Gastrocnemius medialis (tissue), 4 donors: ENCODE measurements around the gene PDCL3.

Experiments
- POLR2A ChIP-seq, 2 donors: fragments of 450-650 bp; IDR thresholded peaks; one replicate each; pipeline ENCODE4 v1.6.1; 2017; ENCODE audit warnings: antibody characterized with exemption in 2 of 2, mild to moderate bottlenecking in 2 of 2, moderate library complexity in 2 of 2
- TF ChIP-seq, protein P1 (sequence below), 5 experiments: fragments of 450-650 bp in 3 of 5; fragments of 200-600 bp in 2 of 5; sonication (generic) in 2 of 5; IDR thresholded peaks in 4 of 5; conservative IDR thresholded peaks in 1 of 5; 1 replicate in 4 of 5; 2 replicates in 1 of 5; pipeline ENCODE4 v1.5.1; 2016 to 2019; ENCODE audit warnings: antibody characterized with exemption in 5 of 5, mild to moderate bottlenecking in 3 of 5, moderate library complexity in 3 of 5

DNA sequence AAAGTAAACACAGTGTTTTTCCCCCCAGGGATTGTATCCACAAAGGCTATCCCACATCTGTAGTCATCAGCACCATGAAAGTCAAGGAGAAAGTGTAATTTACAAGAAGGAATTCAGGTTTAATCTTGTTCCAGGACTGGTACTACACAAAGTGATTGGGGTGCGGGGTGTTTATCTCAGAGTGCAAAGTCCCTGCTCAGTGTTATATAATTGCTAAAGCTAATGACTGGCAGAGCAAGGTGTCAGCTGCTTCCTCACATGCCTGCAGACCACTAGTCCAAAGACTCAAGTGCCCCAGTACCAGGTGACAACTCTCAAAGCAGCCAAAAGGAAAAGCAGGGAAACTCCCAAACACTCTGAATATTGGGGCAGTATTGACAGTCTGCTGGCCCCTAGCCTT, 40.4 kb upstream of the PDCL3 start:
- TF ChIP-seq, protein P1, sequence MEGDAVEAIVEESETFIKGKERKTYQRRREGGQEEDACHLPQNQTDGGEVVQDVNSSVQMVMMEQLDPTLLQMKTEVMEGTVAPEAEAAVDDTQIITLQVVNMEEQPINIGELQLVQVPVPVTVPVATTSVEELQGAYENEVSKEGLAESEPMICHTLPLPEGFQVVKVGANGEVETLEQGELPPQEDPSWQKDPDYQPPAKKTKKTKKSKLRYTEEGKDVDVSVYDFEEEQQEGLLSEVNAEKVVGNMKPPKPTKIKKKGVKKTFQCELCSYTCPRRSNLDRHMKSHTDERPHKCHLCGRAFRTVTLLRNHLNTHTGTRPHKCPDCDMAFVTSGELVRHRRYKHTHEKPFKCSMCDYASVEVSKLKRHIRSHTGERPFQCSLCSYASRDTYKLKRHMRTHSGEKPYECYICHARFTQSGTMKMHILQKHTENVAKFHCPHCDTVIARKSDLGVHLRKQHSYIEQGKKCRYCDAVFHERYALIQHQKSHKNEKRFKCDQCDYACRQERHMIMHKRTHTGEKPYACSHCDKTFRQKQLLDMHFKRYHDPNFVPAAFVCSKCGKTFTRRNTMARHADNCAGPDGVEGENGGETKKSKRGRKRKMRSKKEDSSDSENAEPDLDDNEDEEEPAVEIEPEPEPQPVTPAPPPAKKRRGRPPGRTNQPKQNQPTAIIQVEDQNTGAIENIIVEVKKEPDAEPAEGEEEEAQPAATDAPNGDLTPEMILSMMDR (IDR thresholded peaks at IDR 0.05 in 4 of 5, conservative IDR thresholded peaks at IDR 0.05 in 1 of 5), result no peak
- TF ChIP-seq POLR2A (IDR thresholded peaks at IDR 0.05), result no peak
